GM12891 (cell line): ENCODE results near the gene CREB1.

Source experiments
- DNase-seq: peaks from one replicate; pipeline ENCODE4 v3.0.0; 2011; ENCODE audit warnings: low spot score; ENCODE audit not compliant: insufficient read length
- FAIRE-seq: peaks from 2 replicates; lab custom pipeline; 2011; peaks lifted over from hg19 to GRCh38; lab: Jason Lieb, UNC
- PAX5 ChIP-seq: IDR thresholded peaks from 2 replicates; pipeline ENCODE4 v1.6.1; 2011; ENCODE audit warnings: low read length, moderate library complexity, mild to moderate bottlenecking; ENCODE audit not compliant: insufficient read depth, severe bottlenecking
- POLR2A ChIP-seq: IDR thresholded peaks from 2 replicates; pipeline ENCODE4 v1.6.1; 2011; ENCODE audit warnings: low read depth, low read length, control low read depth
- POLR2AphosphoS5 ChIP-seq: IDR thresholded peaks from 2 replicates; pipeline ENCODE4 v1.6.1; 2011; ENCODE audit warnings: low read depth, low read length, control low read depth
- POU2F2 ChIP-seq: IDR thresholded peaks from 2 replicates; pipeline ENCODE4 v1.6.1; 2011; ENCODE audit warnings: low read depth, mild to moderate bottlenecking, control low read depth, low read length, moderate library complexity
- SPI1 ChIP-seq: IDR thresholded peaks from 2 replicates; pipeline ENCODE4 v1.6.1; 2011; ENCODE audit warnings: low read depth, low read length, control low read depth
- TAF1 ChIP-seq: IDR thresholded peaks from 2 replicates; pipeline ENCODE4 v1.6.1; 2011; ENCODE audit warnings: low read depth, low read length, control low read depth

Gene CREB1

GRCh38 chr2:207600231-207600630 lies 70.5 kb downstream of the CREB1 start:
- FAIRE-seq (no peak), DNase-seq (no peak)

GRCh38 chr2:207601774-207602173 lies 72.0 kb downstream of the CREB1 start:
- FAIRE-seq (no peak), DNase-seq (no peak)
- TF ChIP-seq POLR2A (no peak), POLR2AphosphoS5 (no peak), POU2F2 (no peak), TAF1 (no peak), PAX5 (no peak), SPI1 (no peak)

More at GRCh38 chr2:207600231-207600630, 70.5 kb downstream of the CREB1 start:
- no peak for TF ChIP-seq PAX5
- TF ChIP-seq TAF1, result no peak
- TF ChIP-seq POLR2A, result no peak
- no peak for TF ChIP-seq POLR2AphosphoS5
- TF ChIP-seq POU2F2, result no peak
- no peak for TF ChIP-seq SPI1

DNA sequence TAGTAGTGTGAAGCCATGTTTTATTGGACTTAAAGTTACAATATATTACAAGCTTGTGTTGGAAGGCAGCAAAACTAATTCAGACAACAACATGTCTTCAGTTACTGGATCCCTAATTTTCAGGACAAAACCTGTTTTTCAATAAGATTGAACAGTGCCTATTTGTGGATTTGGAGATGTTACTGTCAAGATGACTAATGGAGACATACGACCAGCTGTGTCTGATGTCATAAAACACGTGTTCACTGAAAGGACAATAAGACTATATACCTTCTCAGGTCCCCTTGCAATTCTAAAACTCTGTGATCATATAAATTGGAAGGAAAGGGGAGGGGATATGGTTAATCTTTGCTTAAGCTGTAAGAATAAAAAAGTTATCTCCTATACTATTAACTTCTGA lies 73.7 kb downstream of the CREB1 start:
- DNase-seq, result no peak
- FAIRE-seq, result peak; percentile 48
- TF ChIP-seq PAX5, result no peak
- TF ChIP-seq POLR2AphosphoS5, result no peak
- no peak for TF ChIP-seq POU2F2
- no peak for TF ChIP-seq TAF1
- no peak for TF ChIP-seq POLR2A
- no peak for TF ChIP-seq SPI1

DNA sequence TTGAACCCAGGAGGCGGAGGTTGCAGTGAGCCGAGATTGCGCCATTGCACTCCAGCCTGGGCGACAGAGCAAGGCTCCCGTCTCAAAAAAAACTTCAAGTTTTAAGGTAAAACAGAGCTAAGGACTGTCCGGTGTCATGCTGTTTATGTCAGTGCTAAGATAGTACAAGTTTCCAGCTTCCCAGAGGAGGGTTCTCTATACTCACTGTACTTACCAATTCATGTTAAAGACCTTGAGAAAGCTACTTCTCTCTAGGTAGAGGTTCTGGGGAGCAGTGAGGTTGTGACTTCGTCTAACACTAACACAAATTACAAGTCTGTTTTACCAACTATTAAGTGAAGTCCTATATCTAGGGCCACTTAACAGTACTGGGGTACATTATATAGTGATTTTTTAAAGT lies 76.6 kb downstream of the CREB1 start:
- DNase-seq (no peak), FAIRE-seq (no peak)
- no peak for TF ChIP-seq SPI1
- no peak for TF ChIP-seq POLR2A
- TF ChIP-seq PAX5, result no peak
- no peak for TF ChIP-seq POLR2AphosphoS5
- no peak for TF ChIP-seq TAF1

DNA sequence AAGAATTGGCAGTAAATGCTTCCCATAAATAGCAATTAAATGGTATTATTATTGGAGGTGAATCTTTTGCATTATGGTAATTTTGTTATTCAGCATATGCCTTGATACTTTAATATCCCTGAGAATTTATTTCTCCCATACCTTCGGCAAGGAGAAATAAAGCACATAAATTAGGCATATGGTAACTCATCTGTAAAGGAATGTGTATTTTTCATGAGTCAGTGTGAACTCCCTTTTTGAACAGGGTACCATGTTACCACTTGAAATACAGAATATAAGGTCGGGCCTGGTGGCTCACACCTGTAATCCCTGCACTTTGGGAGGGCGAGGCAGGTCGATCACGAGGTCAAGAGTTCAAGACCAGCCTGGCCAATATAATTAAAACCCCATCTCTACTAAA lies 77.1 kb downstream of the CREB1 start:
- FAIRE-seq (no peak), DNase-seq (no peak)

DNA sequence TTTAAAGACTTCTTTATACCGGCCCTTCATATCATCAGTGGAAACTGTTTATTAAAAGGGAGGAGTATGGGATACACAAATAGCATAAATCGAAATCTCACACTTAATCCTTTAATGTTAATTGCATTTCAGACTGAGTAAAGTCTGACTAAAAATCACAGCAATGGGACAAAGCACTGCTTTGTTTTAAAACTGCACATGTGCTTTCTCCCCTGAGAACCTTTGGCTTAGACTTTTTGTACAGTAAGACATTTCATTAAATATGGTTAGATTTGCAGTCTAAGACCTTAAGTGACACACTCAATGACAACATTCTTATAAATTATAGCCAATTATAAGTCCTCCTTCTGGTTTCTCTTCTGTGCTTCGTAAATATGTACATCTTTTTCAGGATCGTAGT lies 83.0 kb downstream of the CREB1 start:
- no peak for FAIRE-seq
- DNase-seq, result no peak
- TF ChIP-seq POU2F2, result no peak

More for the DNA sequence above, 77.1 kb downstream of the CREB1 start:
- TF ChIP-seq POLR2AphosphoS5, result no peak
- no peak for TF ChIP-seq POLR2A
- no peak for TF ChIP-seq TAF1
- no peak for TF ChIP-seq PAX5
- TF ChIP-seq SPI1, result no peak
- no peak for TF ChIP-seq POU2F2

- peak; percentile 45 for FAIRE-seq
- TF ChIP-seq SPI1, result no peak
- TF ChIP-seq POLR2AphosphoS5, result no peak
- no peak for TF ChIP-seq POU2F2
- no peak for TF ChIP-seq TAF1
- TF ChIP-seq POLR2A, result no peak
These were observed 85.1 kb downstream of the CREB1 start for GRCh38 chr2:207614824-207615223.

DNA sequence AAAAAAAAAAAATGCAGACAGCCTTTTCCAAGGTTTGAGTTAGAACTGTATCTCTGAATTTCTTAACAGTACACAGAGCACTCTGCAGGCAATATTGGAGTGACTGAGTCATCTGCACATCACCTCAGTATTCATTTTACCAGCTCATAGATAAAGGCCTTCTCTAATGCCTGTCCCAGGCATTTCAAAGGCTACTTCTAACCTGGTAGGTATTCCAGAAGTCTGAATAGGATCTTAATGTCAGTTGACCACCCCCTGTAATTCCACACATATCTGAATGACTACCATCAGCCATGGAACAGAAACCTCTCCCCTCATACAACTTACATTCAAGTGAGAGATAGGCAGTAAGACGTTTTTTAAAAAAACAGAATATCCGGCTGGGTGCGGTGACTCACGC lies 86.4 kb downstream of the CREB1 start:
- DNase-seq (no peak), FAIRE-seq (no peak)

More at GRCh38 chr2:207614824-207615223, 85.1 kb downstream of the CREB1 start:
- no peak for DNase-seq

DNA sequence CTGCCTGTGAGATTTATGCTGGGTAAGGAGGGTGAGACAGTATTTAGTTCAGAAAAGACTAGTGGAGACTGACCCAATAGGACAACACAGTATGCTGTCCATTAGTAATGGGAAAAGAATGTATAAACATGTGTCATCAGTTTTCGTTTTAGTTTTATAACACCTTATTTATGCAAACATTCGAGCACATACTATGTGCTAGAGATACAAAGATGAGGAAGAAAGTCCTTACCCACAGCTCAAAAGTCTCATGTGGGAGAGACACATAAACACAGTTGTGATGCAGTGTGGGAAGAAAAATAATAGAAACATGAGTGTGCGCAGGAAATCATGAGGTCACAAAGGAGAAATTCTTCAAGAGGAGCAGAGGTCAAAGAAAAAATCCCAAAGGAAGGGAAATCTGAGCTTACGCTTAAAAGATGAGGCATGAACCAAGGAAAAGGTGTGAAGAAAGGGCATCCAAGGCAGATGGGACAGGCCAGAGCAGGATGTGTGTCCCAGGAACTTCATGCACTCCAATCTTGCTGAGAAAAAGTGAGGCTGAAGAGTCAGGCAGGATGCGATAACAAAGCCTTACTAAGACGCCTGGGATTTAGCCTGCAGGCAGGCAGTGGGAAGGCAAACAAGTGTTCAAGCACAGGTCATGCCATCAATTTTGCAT lies 87.4 kb downstream of the CREB1 start:
- DNase-seq, result no peak
- no peak for FAIRE-seq
- TF ChIP-seq TAF1, result no peak

More for the DNA sequence above, 86.4 kb downstream of the CREB1 start:
- TF ChIP-seq POLR2A (no peak), PAX5 (no peak), TAF1 (no peak), SPI1 (no peak), POLR2AphosphoS5 (no peak)

DNA sequence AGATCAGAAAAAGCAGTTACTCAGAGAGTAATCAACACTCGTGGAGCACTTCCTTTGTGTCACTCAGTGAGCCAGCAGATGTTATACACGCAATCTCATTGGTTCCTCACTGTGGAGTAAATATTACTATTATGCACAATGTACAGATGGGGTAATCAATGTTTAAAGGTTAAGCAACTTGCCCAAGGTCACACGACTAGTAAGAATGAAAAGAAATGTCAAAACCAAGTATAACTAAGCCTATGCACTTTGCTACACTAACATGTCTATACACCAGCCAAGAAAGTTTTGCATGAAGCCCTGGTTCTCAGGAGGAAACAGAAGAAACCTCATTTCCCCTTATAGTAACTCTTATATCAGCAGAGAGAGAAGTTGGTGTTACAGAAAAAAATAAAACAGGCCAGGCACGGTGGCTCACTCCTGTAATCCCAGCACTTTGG lies 90.0 kb downstream of the CREB1 start:
- peak; percentile 84 for FAIRE-seq
- no peak for DNase-seq

More for the DNA sequence above, 90.0 kb downstream of the CREB1 start:
- TF ChIP-seq SPI1 (peak; percentile 39; the same call in 1 of the 2 replicates), POLR2AphosphoS5 (no peak)
